GM12865 (cell line): ENCODE measurements around the gene PAPSS2.

ENCODE experiments used
- DNase-seq: peaks from one replicate; pipeline ENCODE4 v3.0.0; 2010; ENCODE audit warnings: low read depth
- H3K4me3 ChIP-seq: 2 replicates; pipeline ENCODE4 v1.5.1; 2011; ENCODE audit warnings: mild to moderate bottlenecking, low read depth, low read length, control low read depth
- TF ChIP-seq, protein P1 (sequence below): IDR thresholded peaks from 2 replicates; pipeline ENCODE4 v1.5.1; 2011; ENCODE audit warnings: low read length, control low read depth, low read depth, inconsistent platforms; ENCODE audit not compliant: insufficient read depth; ENCODE audit errors: missing control alignments

PAPSS2 gene

DNA sequence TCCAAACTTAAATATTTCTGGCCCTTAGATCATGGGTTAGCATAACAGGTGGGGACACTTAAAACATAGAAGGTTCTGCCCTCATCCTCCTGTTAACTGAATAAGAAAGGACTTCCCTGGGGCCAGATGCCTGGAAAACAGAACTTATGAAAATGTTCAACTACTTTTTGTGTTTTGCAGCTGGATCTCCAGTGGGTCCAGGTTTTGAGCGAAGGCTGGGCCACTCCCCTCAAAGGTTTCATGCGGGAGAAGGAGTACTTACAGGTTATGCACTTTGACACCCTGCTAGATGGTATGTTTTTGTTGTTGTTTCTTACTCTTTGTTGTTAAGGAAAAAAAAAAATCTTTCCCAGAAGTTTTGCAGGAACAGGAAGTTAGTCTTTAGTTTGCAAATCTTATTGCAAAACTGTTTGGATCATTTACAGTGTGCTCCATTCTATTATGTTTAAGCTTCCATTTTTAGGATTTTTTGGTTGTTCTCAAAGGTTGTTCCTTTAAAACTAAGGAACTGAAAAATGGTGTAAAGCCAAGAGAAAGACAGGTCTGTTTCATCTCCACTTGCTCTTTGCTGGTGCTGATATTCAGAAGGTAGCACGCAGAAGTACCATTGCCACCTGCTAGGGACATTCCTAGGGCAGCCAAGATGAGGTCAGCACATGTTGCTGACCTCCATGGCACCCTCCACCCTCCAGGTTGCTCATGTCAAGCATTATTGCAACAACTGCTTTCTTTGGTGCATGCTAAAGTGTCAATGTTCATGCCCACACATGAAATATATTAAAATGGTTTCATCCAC is 56.1 kb downstream of the PAPSS2 start:
- no peak for DNase-seq
- TF ChIP-seq, protein P1, sequence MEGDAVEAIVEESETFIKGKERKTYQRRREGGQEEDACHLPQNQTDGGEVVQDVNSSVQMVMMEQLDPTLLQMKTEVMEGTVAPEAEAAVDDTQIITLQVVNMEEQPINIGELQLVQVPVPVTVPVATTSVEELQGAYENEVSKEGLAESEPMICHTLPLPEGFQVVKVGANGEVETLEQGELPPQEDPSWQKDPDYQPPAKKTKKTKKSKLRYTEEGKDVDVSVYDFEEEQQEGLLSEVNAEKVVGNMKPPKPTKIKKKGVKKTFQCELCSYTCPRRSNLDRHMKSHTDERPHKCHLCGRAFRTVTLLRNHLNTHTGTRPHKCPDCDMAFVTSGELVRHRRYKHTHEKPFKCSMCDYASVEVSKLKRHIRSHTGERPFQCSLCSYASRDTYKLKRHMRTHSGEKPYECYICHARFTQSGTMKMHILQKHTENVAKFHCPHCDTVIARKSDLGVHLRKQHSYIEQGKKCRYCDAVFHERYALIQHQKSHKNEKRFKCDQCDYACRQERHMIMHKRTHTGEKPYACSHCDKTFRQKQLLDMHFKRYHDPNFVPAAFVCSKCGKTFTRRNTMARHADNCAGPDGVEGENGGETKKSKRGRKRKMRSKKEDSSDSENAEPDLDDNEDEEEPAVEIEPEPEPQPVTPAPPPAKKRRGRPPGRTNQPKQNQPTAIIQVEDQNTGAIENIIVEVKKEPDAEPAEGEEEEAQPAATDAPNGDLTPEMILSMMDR: no peak

DNA sequence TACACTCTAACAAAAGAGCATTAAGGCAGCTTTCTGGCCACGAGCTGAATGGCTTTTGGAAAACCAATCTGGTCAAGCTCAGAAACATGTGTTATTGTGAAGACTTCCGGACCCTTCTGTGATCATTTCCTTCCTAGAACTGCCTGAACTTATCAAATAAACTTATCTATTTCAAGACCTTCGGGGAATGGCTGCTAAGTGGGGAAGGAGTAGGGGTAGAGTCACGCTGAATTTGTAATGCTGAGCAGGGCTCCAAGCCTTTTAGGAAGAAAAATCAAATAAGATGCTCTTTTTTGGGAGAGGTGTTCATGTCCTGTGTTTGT is 56.6 kb downstream of the PAPSS2 start:
- TF ChIP-seq, protein P1: no peak

More for the DNA sequence above, 56.1 kb downstream of the PAPSS2 start:
- H3K4me3 ChIP-seq: no peak overlapping the region

GRCh38 chr10:87720665-87721064 is 61.0 kb downstream of the PAPSS2 start:
- no peak for DNase-seq
- no peak overlapping the region for H3K4me3 ChIP-seq
- TF ChIP-seq, protein P1: no peak

More for the DNA sequence above, 56.6 kb downstream of the PAPSS2 start:
- DNase-seq: no peak
- H3K4me3 ChIP-seq: no peak overlapping the region

DNA sequence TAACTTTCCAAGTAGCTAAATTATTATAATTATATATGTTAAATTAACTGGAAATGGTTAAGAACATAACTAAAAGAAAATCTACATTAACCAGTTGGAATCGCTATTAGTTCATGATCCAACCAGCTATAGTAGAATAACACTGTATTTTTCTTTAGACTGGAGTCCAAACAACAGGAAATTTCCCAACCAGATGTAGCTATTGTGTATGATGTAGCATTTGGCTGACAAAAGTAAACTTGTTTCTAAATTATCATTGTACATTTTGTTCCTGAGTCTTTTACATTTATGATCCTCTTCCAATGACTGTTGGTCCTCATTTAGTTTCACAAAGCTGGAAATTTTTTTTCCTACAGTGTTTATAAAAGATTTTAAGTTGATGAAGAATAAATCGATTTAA is 62.1 kb downstream of the PAPSS2 start:
- TF ChIP-seq, protein P1: no peak
- no peak overlapping the region for H3K4me3 ChIP-seq
- DNase-seq: no peak

DNA sequence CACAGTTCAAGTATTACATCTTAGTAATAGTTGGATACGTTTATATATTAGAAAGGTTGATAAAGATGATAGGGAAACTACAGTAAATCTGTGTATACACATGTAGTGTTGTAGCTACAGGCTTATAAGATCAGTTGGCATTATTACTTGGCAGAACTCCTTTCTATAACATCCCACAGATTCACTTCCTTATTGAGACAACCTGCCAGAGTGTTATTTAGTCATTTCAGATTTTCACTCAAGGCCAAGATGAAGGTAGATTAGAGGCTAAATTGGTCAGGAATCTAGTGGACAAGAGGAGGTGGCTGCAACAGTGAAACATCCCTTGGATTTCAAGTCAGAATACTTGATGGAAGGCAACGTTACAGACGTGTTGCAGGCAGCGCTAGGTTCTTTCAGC is 63.0 kb downstream of the PAPSS2 start:
- TF ChIP-seq, protein P1: no peak
- DNase-seq: peak; percentile 16

GRCh38 chr10:87723500-87723899 is 63.8 kb downstream of the PAPSS2 start:
- DNase-seq: no peak
- H3K4me3 ChIP-seq: no peak overlapping the region
- TF ChIP-seq, protein P1: no peak

More for the DNA sequence above, 63.0 kb downstream of the PAPSS2 start:
- no peak overlapping the region for H3K4me3 ChIP-seq

DNA sequence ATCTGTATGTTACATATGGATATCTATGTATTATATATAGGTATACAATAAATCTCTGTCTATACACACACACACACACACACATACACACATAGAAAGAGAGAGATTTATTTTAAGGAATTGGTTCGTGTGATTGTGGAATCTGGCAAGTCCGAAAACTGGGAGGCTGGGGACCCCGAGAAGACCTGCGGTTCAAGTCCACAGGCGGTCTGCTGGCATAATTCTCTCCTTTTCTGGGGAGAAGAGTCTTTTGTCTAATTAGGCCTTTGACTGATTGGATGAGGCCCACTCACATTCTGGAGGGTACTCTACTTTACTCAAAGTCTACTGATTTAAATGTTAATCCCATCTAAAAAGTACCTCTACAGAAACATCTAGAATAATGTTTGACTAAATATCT is 65.1 kb downstream of the PAPSS2 start:
- DNase-seq: no peak
- TF ChIP-seq, protein P1: no peak
- no peak overlapping the region for H3K4me3 ChIP-seq
